ENCODE measurements around the gene APEH.

Gene APEH

DNA sequence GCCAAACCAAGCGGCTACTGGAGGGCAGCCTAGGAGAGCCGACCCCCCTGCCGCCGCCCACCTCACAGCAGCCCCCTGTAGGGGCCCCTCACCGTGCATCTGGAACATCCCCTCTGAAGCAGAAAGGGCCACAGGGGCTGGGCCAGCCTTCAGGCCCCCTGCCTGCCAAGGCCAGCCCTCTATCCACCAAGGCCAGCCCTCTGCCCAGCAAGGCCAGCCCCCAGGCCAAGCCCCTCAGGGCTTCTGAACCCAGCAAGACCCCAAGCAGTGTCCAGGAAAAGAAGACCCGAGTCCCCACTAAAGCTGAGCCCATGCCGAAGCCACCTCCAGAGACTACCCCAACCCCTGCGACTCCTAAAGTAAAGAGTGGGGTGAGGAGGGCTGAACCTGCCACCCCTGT, 23.5 kb upstream of the APEH start (continued):
- TF ChIP-seq OVOL3 (tag by site-specific recombination; IDR thresholded peaks at IDR 0.05), result no peak

DNA sequence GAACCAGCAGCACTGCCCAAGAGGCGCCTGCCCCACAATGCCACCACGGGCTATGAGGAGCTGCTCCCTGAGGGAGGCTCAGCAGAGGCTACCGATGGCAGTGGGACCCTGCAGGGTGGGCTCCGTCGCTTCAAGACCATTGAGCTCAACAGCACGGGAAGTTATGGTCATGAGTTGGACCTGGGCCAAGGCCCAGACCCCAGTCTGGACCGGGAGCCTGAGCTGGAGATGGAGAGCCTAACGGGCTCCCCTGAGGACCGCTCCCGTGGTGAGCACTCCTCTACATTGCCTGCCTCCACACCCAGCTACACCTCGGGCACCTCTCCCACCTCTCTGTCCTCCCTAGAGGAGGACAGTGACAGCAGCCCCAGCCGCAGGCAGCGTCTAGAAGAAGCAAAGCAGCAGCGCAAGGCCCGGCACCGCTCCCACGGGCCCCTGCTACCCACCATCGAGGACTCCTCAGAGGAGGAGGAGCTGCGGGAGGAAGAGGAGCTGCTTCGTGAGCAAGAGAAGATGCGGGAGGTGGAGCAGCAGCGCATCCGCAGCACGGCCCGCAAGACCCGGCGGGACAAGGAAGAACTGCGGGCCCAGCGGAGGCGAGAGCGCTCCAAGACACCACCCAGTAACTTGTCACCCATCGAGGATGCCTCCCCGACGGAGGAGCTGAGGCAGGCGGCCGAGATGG, 21.8 kb upstream of the APEH start:
- Histone ChIP-seq H3K4me1 (ENCODE audit: control insufficient read depth, insufficient read depth, low read length) (no peaks in the 10 kb centered on the region), H3K27ac (ENCODE audit: extremely low read depth, low read depth, low read length) (no peak overlapping the region), H3K4me3 (ENCODE audit: low read depth, low read length) (no peak overlapping the region), H3K36me3 (ENCODE audit: control insufficient read depth in 2 of 2, insufficient read depth in 1 of 2, low read length in 2 of 2) (no peaks in the 10 kb centered on the region), H3K9me3 (ENCODE audit: control insufficient read depth, insufficient read depth, low read depth, low read length) (no peaks in the 10 kb centered on the region)
- TF ChIP-seq RBAK (tag by site-specific recombination; IDR thresholded peaks at IDR 0.05) (no peak), ZNF776 (tag by site-specific recombination; IDR thresholded peaks at IDR 0.05; ENCODE audit: borderline replicate concordance) (no peak), ZNF585B (tag by site-specific recombination; IDR thresholded peaks at IDR 0.05) (no peak), ZNF223 (tag by site-specific recombination; IDR thresholded peaks at IDR 0.05) (no peak), ZBTB26 (tag by site-specific recombination; optimal IDR thresholded peaks at IDR 0.05) (no peak)
- ChIA-PET CTCF (interaction anchor here (1.2 kb wide), 1 partner anchor 113 kb away, joined by 4 read pairs; no protein-coding TSS in a partner anchor), POLR2A (no interaction called here)

GRCh38 chr3:49652903-49653415, 21.2 kb upstream of the APEH start:
- ChIA-PET CTCF (interaction anchor here (1.2 kb wide), 1 partner anchor 113 kb away, joined by 4 read pairs; no protein-coding TSS in a partner anchor), POLR2A (no interaction called here)
- H3K9me3 ChIP-seq (ENCODE audit: control insufficient read depth, insufficient read depth, low read depth, low read length), result no peaks in the 10 kb centered on the region
- H3K27ac ChIP-seq (ENCODE audit: extremely low read depth, low read depth, low read length), result no peak overlapping the region
- no peak overlapping the region for H3K4me3 ChIP-seq (ENCODE audit: low read depth, low read length)
- no peaks in the 10 kb centered on the region for H3K36me3 ChIP-seq (ENCODE audit: control insufficient read depth in 2 of 2, insufficient read depth in 1 of 2, low read length in 2 of 2)
- TF ChIP-seq ZNF146 (tag by site-specific recombination; IDR thresholded peaks at IDR 0.05) (no peak), KLF1 (tag by site-specific recombination; IDR thresholded peaks at IDR 0.05) (no peak), ZBTB48 (tag by site-specific recombination; IDR thresholded peaks at IDR 0.05) (no peak), ZNF76 (tag by site-specific recombination; IDR thresholded peaks at IDR 0.05; ENCODE audit: borderline replicate concordance, low read depth) (no peak), ZNF701 (tag by site-specific recombination; IDR thresholded peaks at IDR 0.05) (no peak), ZNF654 (tag by site-specific recombination; IDR thresholded peaks at IDR 0.05; ENCODE audit: low read depth) (no peak), ZNF596 (tag by site-specific recombination; IDR thresholded peaks at IDR 0.05) (no peak), ZNF292 (tag by site-specific recombination; IDR thresholded peaks at IDR 0.05; ENCODE audit: borderline replicate concordance, low read depth) (no peak), PRDM4 (tag by site-specific recombination; IDR thresholded peaks at IDR 0.05) (no peak), ZNF621 (tag by site-specific recombination; IDR thresholded peaks at IDR 0.05) (no peak), ZNF140 (tag by site-specific recombination; IDR thresholded peaks at IDR 0.05) (no peak), ZNF548 (tag by site-specific recombination; IDR thresholded peaks at IDR 0.05) (no peak), ZNF530 (tag by site-specific recombination; IDR thresholded peaks at IDR 0.05; ENCODE audit: low read depth) (no peak), ZNF580 (tag by site-specific recombination; IDR thresholded peaks at IDR 0.05) (no peak), ZNF433 (tag by site-specific recombination; IDR thresholded peaks at IDR 0.05; ENCODE audit: low read depth) (no peak)
- TF ChIP-seq, protein P1, sequence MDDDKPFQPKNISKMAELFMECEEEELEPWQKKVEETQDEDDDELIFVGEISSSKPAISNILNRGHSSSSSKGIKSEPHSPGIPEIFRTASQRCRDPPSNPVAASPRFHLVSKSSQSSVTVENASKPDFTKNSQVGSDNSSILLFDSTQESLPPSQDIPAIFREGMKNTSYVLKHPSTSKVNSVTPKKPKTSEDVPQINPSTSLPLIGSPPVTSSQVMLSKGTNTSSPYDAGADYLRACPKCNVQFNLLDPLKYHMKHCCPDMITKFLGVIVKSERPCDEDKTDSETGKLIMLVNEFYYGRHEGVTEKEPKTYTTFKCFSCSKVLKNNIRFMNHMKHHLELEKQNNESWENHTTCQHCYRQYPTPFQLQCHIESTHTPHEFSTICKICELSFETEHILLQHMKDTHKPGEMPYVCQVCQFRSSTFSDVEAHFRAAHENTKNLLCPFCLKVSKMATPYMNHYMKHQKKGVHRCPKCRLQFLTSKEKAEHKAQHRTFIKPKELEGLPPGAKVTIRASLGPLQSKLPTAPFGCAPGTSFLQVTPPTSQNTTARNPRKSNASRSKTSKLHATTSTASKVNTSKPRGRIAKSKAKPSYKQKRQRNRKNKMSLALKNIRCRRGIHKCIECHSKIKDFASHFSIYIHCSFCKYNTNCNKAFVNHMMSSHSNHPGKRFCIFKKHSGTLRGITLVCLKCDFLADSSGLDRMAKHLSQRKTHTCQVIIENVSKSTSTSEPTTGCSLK (tag by site-specific recombination; IDR thresholded peaks at IDR 0.05), result no peak
- H3K4me1 ChIP-seq (ENCODE audit: control insufficient read depth, insufficient read depth, low read length), result no peaks in the 10 kb centered on the region
